Testis (tissue), 3 donors: ENCODE data around the gene LARGE1. TPM values are rescaled to one million over a fixed set of nuclear protein-coding genes. Genes with fewer than 3 reads are reported as not detected.

Experiments used
- DNase-seq: peaks from one replicate; pipeline ENCODE4 v3.0.0-alpha.2; 2019
- H3K27ac ChIP-seq, 2 donors: fragments of 200-600 bp; sonication (generic); one replicate each; pipeline ENCODE4 v1.5.1; 2019
- H3K27me3 ChIP-seq: fragments of 200-600 bp; sonication (generic); one replicate; pipeline ENCODE4 v1.5.1; 2019
- H3K36me3 ChIP-seq: fragments of 200-600 bp; sonication (generic); one replicate; pipeline ENCODE4 v1.5.1; 2017; ENCODE audit warnings: low read depth; ENCODE audit errors: missing control alignments
- H3K4me1 ChIP-seq: fragments of 200-600 bp; sonication (generic); one replicate; pipeline ENCODE4 v1.5.1; 2019
- H3K4me3 ChIP-seq, 2 donors: fragments of 200-600 bp; sonication (generic); one replicate each; pipeline ENCODE4 v1.5.1; 2017 to 2019
- H3K9me3 ChIP-seq: fragments of 200-600 bp; sonication (generic); one replicate; pipeline ENCODE4 v1.5.1; 2017
- POLR2A ChIP-seq: fragments of 450-650 bp; IDR thresholded peaks from one replicate; pipeline ENCODE4 v1.6.1; 2017; ENCODE audit warnings: antibody characterized with exemption, mild to moderate bottlenecking, moderate library complexity
- WGBS, 2 donors: methylation state at CpG; one replicate each; pipeline ENCODE4 v1.1.5; 2018; 5-methylcytosine and 5-hydroxymethylcytosine counted together
- intact Hi-C: fragments of 100-400 bp; cut with DNase I; formaldehyde crosslinking; loops from one replicate; pipeline ENCODE4 v1.15.1; 2023; ENCODE audit warnings: low total_unique reads
- polyA plus RNA-seq: library from polyadenylated mRNA; stranded (reverse); fragments of 350-450 nt; fragmentation: Illumina TruSeq; extraction: RNeasy Lipid Tissue Mini Kit (QIAGEN cat#74804); gene quantifications from one replicate; pipeline ENCODE4 v1.2.3, GENCODE V29; 2014; ENCODE audit warnings: low read depth, low replicate concordance; ENCODE audit not compliant: insufficient read depth
- total RNA-seq, 2 donors: library from RNA; depleted of rRNA; stranded (reverse); fragments of >200 nt; gene quantifications; one replicate each; pipeline ENCODE4 v1.2.3, GENCODE V29; 2016
- TF ChIP-seq, protein P1 (sequence below), 3 experiments: fragments of 450-650 bp in 2 of 3; fragments of 200-600 bp in 1 of 3; sonication (generic) in 1 of 3; IDR thresholded peaks; one replicate each; pipeline ENCODE4 v1.5.1; 2016 to 2019; ENCODE audit warnings: antibody characterized with exemption in 3 of 3, mild to moderate bottlenecking in 2 of 3, moderate library complexity in 1 of 3

Gene LARGE1
- total and polyA plus RNA-seq, 3 donors from 2014 or later = 19.5 to 27.3 (median 21.8) TPM

DNA sequence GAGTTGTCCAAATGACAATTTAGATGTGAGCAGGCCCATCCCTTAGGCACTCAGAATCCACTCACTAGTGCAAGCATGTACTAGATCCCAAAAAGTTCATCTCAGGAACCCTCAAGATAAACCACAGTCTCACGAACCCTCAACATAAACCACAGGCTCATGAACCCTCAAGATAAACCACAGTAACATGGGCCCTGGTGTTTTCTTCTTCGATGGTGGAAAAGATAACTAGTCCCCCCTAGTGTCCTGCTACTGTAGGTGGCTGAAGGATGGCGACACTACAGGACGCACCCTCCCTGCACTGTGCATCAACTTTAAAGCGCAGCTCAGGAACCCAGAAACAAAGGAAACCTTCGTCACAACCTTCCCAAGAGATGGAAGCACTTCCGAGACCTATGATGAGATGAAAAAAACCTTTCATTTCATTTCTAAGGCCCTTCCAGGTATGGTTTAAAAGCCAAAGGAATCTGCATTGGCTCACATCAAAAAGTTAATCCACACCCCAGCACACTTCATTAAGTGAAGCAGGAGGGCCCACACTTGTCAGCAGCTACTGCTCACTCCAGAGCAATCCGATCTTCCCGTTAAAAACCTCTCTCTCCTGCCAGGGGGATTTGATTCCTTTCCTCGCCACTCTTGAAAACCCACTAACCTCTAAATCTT lies 2.4 kb downstream of the LARGE1 start:
- intact Hi-C loops = no loop called here
- Histone ChIP-seq H3K36me3 (no peaks in the 10 kb centered on the region), H3K27ac (no peak overlapping the region), H3K4me1 (peaks cover 4% of the 10 kb centered on the region), H3K4me3 (no peak overlapping the region), H3K27me3 (no peaks in the 10 kb centered on the region), H3K9me3 (no peaks in the 10 kb centered on the region)
- no peak for TF ChIP-seq POLR2A
- TF ChIP-seq, protein P1, sequence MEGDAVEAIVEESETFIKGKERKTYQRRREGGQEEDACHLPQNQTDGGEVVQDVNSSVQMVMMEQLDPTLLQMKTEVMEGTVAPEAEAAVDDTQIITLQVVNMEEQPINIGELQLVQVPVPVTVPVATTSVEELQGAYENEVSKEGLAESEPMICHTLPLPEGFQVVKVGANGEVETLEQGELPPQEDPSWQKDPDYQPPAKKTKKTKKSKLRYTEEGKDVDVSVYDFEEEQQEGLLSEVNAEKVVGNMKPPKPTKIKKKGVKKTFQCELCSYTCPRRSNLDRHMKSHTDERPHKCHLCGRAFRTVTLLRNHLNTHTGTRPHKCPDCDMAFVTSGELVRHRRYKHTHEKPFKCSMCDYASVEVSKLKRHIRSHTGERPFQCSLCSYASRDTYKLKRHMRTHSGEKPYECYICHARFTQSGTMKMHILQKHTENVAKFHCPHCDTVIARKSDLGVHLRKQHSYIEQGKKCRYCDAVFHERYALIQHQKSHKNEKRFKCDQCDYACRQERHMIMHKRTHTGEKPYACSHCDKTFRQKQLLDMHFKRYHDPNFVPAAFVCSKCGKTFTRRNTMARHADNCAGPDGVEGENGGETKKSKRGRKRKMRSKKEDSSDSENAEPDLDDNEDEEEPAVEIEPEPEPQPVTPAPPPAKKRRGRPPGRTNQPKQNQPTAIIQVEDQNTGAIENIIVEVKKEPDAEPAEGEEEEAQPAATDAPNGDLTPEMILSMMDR (IDR thresholded peaks at IDR 0.05) = no peak
- DNase-seq = no peak
- WGBS, 2 donors = 78 to 84% methylated on average over 10 of the region's 10 CpGs

GRCh38 chr22:33914699-33915098 lies 5.6 kb downstream of the LARGE1 start:
- no peak overlapping the region for H3K4me3 ChIP-seq

GRCh38 chr22:33914131-33914530 lies 6.1 kb downstream of the LARGE1 start:
- no peak overlapping the region for H3K27ac ChIP-seq
- DNase-seq = no peak
- no peaks in the 10 kb centered on the region for H3K4me1 ChIP-seq
- no peaks in the 10 kb centered on the region for H3K36me3 ChIP-seq
- intact Hi-C loops = no loop called here
- TF ChIP-seq POLR2A = no peak
- TF ChIP-seq, protein P1 (IDR thresholded peaks at IDR 0.05) = no peak
- no peaks in the 10 kb centered on the region for H3K9me3 ChIP-seq
- no peaks in the 10 kb centered on the region for H3K27me3 ChIP-seq
- H3K4me3 ChIP-seq = no peak overlapping the region
- 92 to 94% methylated on average over 2 of the region's 2 CpGs for WGBS, 2 donors

More at GRCh38 chr22:33914699-33915098, 5.6 kb downstream of the LARGE1 start:
- Histone ChIP-seq H3K27me3 (no peaks in the 10 kb centered on the region), H3K36me3 (no peaks in the 10 kb centered on the region), H3K9me3 (no peaks in the 10 kb centered on the region), H3K27ac (no peak overlapping the region), H3K4me1 (peaks cover 4% of the 10 kb centered on the region)
- no peak for TF ChIP-seq POLR2A
- TF ChIP-seq, protein P1 (IDR thresholded peaks at IDR 0.05) = no peak
- intact Hi-C loops = no loop called here
- 93 to 100% methylated on average over 1 of the region's 1 CpG for WGBS, 2 donors
- no peak for DNase-seq

GRCh38 chr22:33913188-33913587 lies 7.1 kb downstream of the LARGE1 start:
- WGBS, 2 donors = 95 to 97% methylated on average over 4 of the region's 4 CpGs
- no peak for DNase-seq
- Histone ChIP-seq H3K4me3 (no peak overlapping the region), H3K9me3 (no peaks in the 10 kb centered on the region), H3K4me1 (no peaks in the 10 kb centered on the region), H3K27ac (no peak overlapping the region), H3K36me3 (no peaks in the 10 kb centered on the region), H3K27me3 (no peaks in the 10 kb centered on the region)
- intact Hi-C loops = no loop called here
- no peak for TF ChIP-seq POLR2A
- TF ChIP-seq, protein P1 (IDR thresholded peaks at IDR 0.05) = no peak

- TF ChIP-seq POLR2A = no peak
- TF ChIP-seq, protein P1 (IDR thresholded peaks at IDR 0.05) = no peak
- no peak overlapping the region for H3K27ac ChIP-seq
- no peaks in the 10 kb centered on the region for H3K27me3 ChIP-seq
- no peak overlapping the region for H3K4me3 ChIP-seq
- 86 to 91% methylated on average over 6 of the region's 6 CpGs for WGBS, 2 donors
- intact Hi-C loops = no loop called here
- H3K36me3 ChIP-seq = no peaks in the 10 kb centered on the region
- H3K9me3 ChIP-seq = no peaks in the 10 kb centered on the region
- H3K4me1 ChIP-seq = no peaks in the 10 kb centered on the region
- DNase-seq = no peak
These were observed 10.4 kb downstream of the LARGE1 start for GRCh38 chr22:33909911-33910310.
